IMR-90 (cell line): ENCODE data around the gene EML1. TPM values are rescaled to one million over a fixed set of nuclear protein-coding genes. Genes with fewer than 3 reads are reported as not detected.

Experiments used
- ATAC-seq: fragments of 200-7000 bp; cut with Tn5 transposase; 2 replicates; pipeline ENCODE4 v1.9.1; 2020; ENCODE audit warnings: low read depth, mild to moderate bottlenecking, moderate library complexity
- BruUV-seq: library from RNA; stranded (reverse); fragments of 400-500 nt; replicated peaks from 2 replicates; lab custom pipeline; 2021; lab: Mats Ljungman, UMichigan
- CTCF ChIA-PET: fragments of 300-600 bp; formaldehyde crosslinking; extraction: SDS; loops from one replicate; lab custom pipeline; 2021; ENCODE audit warnings: antibody characterized with exemption; lab: Yijun Ruan, JAX
- POLR2A ChIA-PET: fragments of 300-600 bp; sonication (Branson Sonifier 250); formaldehyde crosslinking; loops from one replicate; lab custom pipeline; 2022; ENCODE audit warnings: antibody characterized with exemption; ENCODE audit not compliant: unreplicated experiment; lab: Charles Lee
- DNase-seq: peaks from one replicate; pipeline ENCODE4 v3.0.0; 2013
- H2AFZ ChIP-seq: replicated peaks from 2 replicates; pipeline ENCODE3; 2013; ENCODE audit warnings: low read length, mild to moderate bottlenecking; ENCODE audit not compliant: poor library complexity
- H2AK5ac ChIP-seq: 2 replicates; pipeline ENCODE4 v1.6.1; 2013; ENCODE audit warnings: low read depth, low read length, inconsistent platforms
- H2AK9ac ChIP-seq: replicated peaks from 2 replicates; pipeline ENCODE3; 2013; ENCODE audit warnings: mild to moderate bottlenecking, low read depth, low read length, moderate library complexity; ENCODE audit not compliant: poor library complexity
- H2BK120ac ChIP-seq: 2 replicates; pipeline ENCODE4 v1.6.1; 2013; ENCODE audit warnings: low read depth, low read length, inconsistent platforms
- H2BK15ac ChIP-seq: 3 replicates; pipeline ENCODE4 v1.6.1; 2013; ENCODE audit warnings: low read depth, low read length, inconsistent platforms
- H2BK20ac ChIP-seq: 2 replicates; pipeline ENCODE4 v1.6.1; 2013; ENCODE audit warnings: low read depth, mild to moderate bottlenecking, inconsistent platforms, low read length, moderate library complexity
- H2BK5ac ChIP-seq: 2 replicates; pipeline ENCODE4 v1.6.1; 2013; ENCODE audit warnings: mild to moderate bottlenecking, low read depth, low read length, inconsistent platforms; ENCODE audit not compliant: poor library complexity, severe bottlenecking
- H3K14ac ChIP-seq: replicated peaks from 2 replicates; pipeline ENCODE4 v1.6.1; 2013; ENCODE audit warnings: low read depth, low read length, inconsistent platforms
- H3K18ac ChIP-seq: 2 replicates; pipeline ENCODE4 v1.6.1; 2013; ENCODE audit warnings: low read depth, low read length, control low read depth
- H3K23ac ChIP-seq: 2 replicates; pipeline ENCODE4 v1.6.1; 2013; ENCODE audit warnings: low read depth, low read length, inconsistent platforms
- H3K27ac ChIP-seq: 2 replicates; pipeline ENCODE4 v1.5.1; 2013; ENCODE audit warnings: mild to moderate bottlenecking, control low read depth, low read length; ENCODE audit not compliant: insufficient read depth
- H3K27me3 ChIP-seq: 2 replicates; pipeline ENCODE4 v1.6.1; 2013; ENCODE audit warnings: low read length; ENCODE audit not compliant: control insufficient read depth, insufficient read depth
- H3K36me3 ChIP-seq: 2 replicates; pipeline ENCODE4 v1.6.1; 2013; ENCODE audit warnings: low read length, mixed read lengths; ENCODE audit not compliant: control insufficient read depth, insufficient read depth
- H3K4ac ChIP-seq: 2 replicates; pipeline ENCODE4 v1.6.1; 2013; ENCODE audit warnings: low read depth, low read length, inconsistent platforms
- H3K4me1 ChIP-seq: 2 replicates; pipeline ENCODE4 v1.6.1; 2013; ENCODE audit warnings: low read length, mixed read lengths; ENCODE audit not compliant: control insufficient read depth, insufficient read depth
- H3K4me2 ChIP-seq: 2 replicates; pipeline ENCODE4 v1.6.1; 2013; ENCODE audit warnings: low read depth, mild to moderate bottlenecking, control low read depth, low read length, moderate library complexity
- H3K4me3 ChIP-seq: 2 replicates; pipeline ENCODE4 v1.5.1; 2013; ENCODE audit warnings: low read depth, mild to moderate bottlenecking, control low read depth, low read length, moderate library complexity; ENCODE audit not compliant: insufficient read depth
- H3K56ac ChIP-seq: 2 replicates; pipeline ENCODE4 v1.6.1; 2013; ENCODE audit warnings: low read length, inconsistent platforms; ENCODE audit not compliant: insufficient read depth; ENCODE audit errors: extremely low read depth
- H3K79me1 ChIP-seq, 2 experiments: 2 replicates each; pipeline ENCODE4 v1.6.1; 2013; ENCODE audit warnings: low read length in 2 of 2, inconsistent platforms in 1 of 2, low read depth in 1 of 2
- H3K9ac ChIP-seq: 2 replicates; pipeline ENCODE4 v1.6.1; 2013; ENCODE audit warnings: low read depth, low read length, control low read depth
- H3K9me1 ChIP-seq: 2 replicates; pipeline ENCODE4 v1.6.1; 2013; ENCODE audit warnings: low read length, inconsistent platforms; ENCODE audit not compliant: insufficient read depth
- H3K9me3 ChIP-seq: 2 replicates; pipeline ENCODE4 v1.6.1; 2013; ENCODE audit warnings: low read length; ENCODE audit not compliant: control insufficient read depth, insufficient read depth
- H4K20me1 ChIP-seq: 2 replicates; pipeline ENCODE4 v1.6.1; 2013; ENCODE audit warnings: low read length, inconsistent platforms; ENCODE audit not compliant: insufficient read depth
- H4K5ac ChIP-seq: 2 replicates; pipeline ENCODE4 v1.6.1; 2013; ENCODE audit warnings: mild to moderate bottlenecking, low read depth, low read length, control low read depth
- H4K8ac ChIP-seq, 2 experiments: 2 replicates each; pipeline ENCODE4 v1.6.1; 2013; ENCODE audit warnings: low read depth in 2 of 2, low read length in 2 of 2, control low read depth in 1 of 2, inconsistent platforms in 1 of 2
- H4K91ac ChIP-seq: 2 replicates; pipeline ENCODE4 v1.6.1; 2013; ENCODE audit warnings: low read depth, low read length, inconsistent platforms; ENCODE audit not compliant: insufficient read depth
- CHD1 ChIP-seq: IDR thresholded peaks from 2 replicates; pipeline ENCODE4 v1.6.1; 2012; ENCODE audit warnings: low read depth, low read length, improper control_type of control experiment
- MAZ ChIP-seq: IDR thresholded peaks from 2 replicates; pipeline ENCODE4 v1.6.1; 2012; ENCODE audit warnings: low read depth, mild to moderate bottlenecking, low read length, improper control_type of control experiment, moderate library complexity, borderline replicate concordance
- MXI1 ChIP-seq: IDR thresholded peaks from 2 replicates; pipeline ENCODE4 v1.6.1; 2012; ENCODE audit warnings: low read depth, mild to moderate bottlenecking, low read length, moderate library complexity, borderline replicate concordance
- POLR2A ChIP-seq: IDR thresholded peaks from 2 replicates; pipeline ENCODE4 v1.6.1; 2012; ENCODE audit warnings: mild to moderate bottlenecking, low read depth, low read length
- SMC3 ChIP-seq: fragments of 150-350 bp; IDR thresholded peaks from 2 replicates; pipeline ENCODE4 v1.6.1; 2016; ENCODE audit warnings: low read depth, mild to moderate bottlenecking, antibody characterized with exemption, low read length, moderate library complexity
- WGBS, 2 experiments: methylation state at CpG; one replicate each; pipeline versions ENCODE4 v1.1.5 to v1.1.7; 2013; ENCODE audit warnings: missing lambda C conversion rate in 2 of 2; ENCODE audit not compliant: insufficient read length in 1 of 2; ENCODE audit errors: extremely low coverage in 2 of 2; 5-methylcytosine and 5-hydroxymethylcytosine counted together
- dilution Hi-C: fragments of 300-500 bp; cut with HindIII; formaldehyde crosslinking; loops from one replicate; pipeline ENCODE4 v1.14.3; 2018; ENCODE audit warnings: low sequenced_read_pairs; ENCODE audit not compliant: unreplicated experiment
- in situ Hi-C: fragments of 300-500 bp; cut with MboI; formaldehyde crosslinking; loops from 3 replicates; pipeline ENCODE4 v1.14.3; 2019; ENCODE audit warnings: low sequenced_read_pairs, inconsistent platforms, mixed read lengths
- intact Hi-C: fragments of 100-400 bp; cut with micrococcal nuclease; formaldehyde crosslinking; loops from 2 replicates; pipeline ENCODE4 v1.10.0; 2022
- polyA plus RNA-seq, 3 experiments: library from polyadenylated mRNA; depleted of rRNA; stranded (reverse); fragments of >200 nt; gene quantifications; 2 replicates each; pipeline ENCODE4 v1.2.3, GENCODE V29; 2012; ENCODE audit warnings: low replicate concordance in 1 of 3
- total RNA-seq: library from RNA; depleted of rRNA; stranded (reverse); fragments of >200 nt; gene quantifications from 2 replicates; pipeline ENCODE4 v1.2.3, GENCODE V29; 2012
- TF ChIP-seq, protein P1 (sequence below): fragments of 150-350 bp; IDR thresholded peaks from 2 replicates; pipeline ENCODE4 v1.6.1; 2016; ENCODE audit warnings: low read depth, mild to moderate bottlenecking, low read length, moderate library complexity, borderline replicate concordance
- TF ChIP-seq, protein P2 (sequence below): conservative IDR thresholded peaks from 2 replicates; pipeline ENCODE4 v1.5.1; 2012; ENCODE audit warnings: mild to moderate bottlenecking, low read depth, low read length, improper control_type of control experiment

The EML1 gene
- total and polyA plus RNA-seq, 2 of the 4 experiments (the other 2 are of a cell fraction) = 14.0 to 42.3 TPM

DNA sequence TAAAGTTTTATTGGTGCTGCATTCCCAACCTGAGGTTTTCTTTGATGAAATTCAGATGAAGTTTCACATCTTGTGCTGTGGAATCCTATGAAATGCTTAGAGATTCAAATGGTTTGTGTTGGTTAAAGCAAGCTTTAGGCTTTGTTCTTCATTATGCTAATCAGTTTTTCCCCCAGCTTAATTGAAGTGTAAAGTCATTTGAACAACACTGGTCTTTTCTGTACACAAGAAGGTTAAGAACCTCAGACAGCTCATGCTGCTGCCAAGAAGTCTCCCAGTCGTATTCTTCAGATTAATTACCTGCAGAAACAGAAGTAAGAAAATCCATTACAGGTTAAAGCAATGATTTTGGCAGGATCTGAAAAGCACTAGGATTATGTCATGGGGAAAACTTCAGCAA lies 48.9 kb downstream of the EML1 start:
- no peak overlapping the region for H2BK15ac ChIP-seq
- peaks cover 14 to 44% of the 10 kb centered on the region in 2 experiments; a peak in 3 of 4 replicates for H3K79me1 ChIP-seq
- TF ChIP-seq CHD1 (no peak), MAZ (no peak), SMC3 (no peak), MXI1 (no peak), POLR2A (no peak)
- TF ChIP-seq, protein P1, sequence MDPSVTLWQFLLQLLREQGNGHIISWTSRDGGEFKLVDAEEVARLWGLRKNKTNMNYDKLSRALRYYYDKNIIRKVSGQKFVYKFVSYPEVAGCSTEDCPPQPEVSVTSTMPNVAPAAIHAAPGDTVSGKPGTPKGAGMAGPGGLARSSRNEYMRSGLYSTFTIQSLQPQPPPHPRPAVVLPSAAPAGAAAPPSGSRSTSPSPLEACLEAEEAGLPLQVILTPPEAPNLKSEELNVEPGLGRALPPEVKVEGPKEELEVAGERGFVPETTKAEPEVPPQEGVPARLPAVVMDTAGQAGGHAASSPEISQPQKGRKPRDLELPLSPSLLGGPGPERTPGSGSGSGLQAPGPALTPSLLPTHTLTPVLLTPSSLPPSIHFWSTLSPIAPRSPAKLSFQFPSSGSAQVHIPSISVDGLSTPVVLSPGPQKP = no peak
- TF ChIP-seq, protein P2, sequence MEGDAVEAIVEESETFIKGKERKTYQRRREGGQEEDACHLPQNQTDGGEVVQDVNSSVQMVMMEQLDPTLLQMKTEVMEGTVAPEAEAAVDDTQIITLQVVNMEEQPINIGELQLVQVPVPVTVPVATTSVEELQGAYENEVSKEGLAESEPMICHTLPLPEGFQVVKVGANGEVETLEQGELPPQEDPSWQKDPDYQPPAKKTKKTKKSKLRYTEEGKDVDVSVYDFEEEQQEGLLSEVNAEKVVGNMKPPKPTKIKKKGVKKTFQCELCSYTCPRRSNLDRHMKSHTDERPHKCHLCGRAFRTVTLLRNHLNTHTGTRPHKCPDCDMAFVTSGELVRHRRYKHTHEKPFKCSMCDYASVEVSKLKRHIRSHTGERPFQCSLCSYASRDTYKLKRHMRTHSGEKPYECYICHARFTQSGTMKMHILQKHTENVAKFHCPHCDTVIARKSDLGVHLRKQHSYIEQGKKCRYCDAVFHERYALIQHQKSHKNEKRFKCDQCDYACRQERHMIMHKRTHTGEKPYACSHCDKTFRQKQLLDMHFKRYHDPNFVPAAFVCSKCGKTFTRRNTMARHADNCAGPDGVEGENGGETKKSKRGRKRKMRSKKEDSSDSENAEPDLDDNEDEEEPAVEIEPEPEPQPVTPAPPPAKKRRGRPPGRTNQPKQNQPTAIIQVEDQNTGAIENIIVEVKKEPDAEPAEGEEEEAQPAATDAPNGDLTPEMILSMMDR = no peak
- no peak overlapping the region for H4K5ac ChIP-seq
- POLR2A ChIA-PET = no interaction called here
- DNase-seq (no peak), ATAC-seq (no peak)
- intact Hi-C loops = no loop called here
- H2BK120ac ChIP-seq = no peak overlapping the region
- H3K18ac ChIP-seq = no peak overlapping the region
- H4K8ac ChIP-seq = no peak overlapping the region
- no peak overlapping the region for H3K4me2 ChIP-seq
- no peak overlapping the region for H3K56ac ChIP-seq
- H4K20me1 ChIP-seq = peaks cover 24% of the 10 kb centered on the region
- no peaks in the 10 kb centered on the region for H3K36me3 ChIP-seq
- H3K9ac ChIP-seq = no peak overlapping the region
- no peak overlapping the region for H3K27ac ChIP-seq
- no peak overlapping the region for H3K23ac ChIP-seq
- H3K27me3 ChIP-seq = no peaks in the 10 kb centered on the region
- dilution Hi-C loops = no loop called here
- no peak overlapping the region for H2AK9ac ChIP-seq
- H3K4me1 ChIP-seq = peaks cover 7% of the 10 kb centered on the region
- H3K4me3 ChIP-seq = no peak overlapping the region
- no peak overlapping the region for H2BK20ac ChIP-seq
- no peak overlapping the region for H2BK5ac ChIP-seq
- no peak overlapping the region for H2AFZ ChIP-seq
- no TSS peak for BruUV-seq
- no peak overlapping the region for H3K14ac ChIP-seq
- WGBS, 2 experiments = no CpG with 5 or more reads among the region's 1 CpG
- peaks cover 12% of the 10 kb centered on the region; the same call in 1 of the 2 replicates for H3K9me1 ChIP-seq
- H2AK5ac ChIP-seq = no peak overlapping the region
- H3K4ac ChIP-seq = no peak overlapping the region
- CTCF ChIA-PET = no interaction called here
- H4K91ac ChIP-seq = no peak overlapping the region
- peaks cover 4% of the 10 kb centered on the region for H3K9me3 ChIP-seq
- in situ Hi-C loops = no loop called here
